ENCODE data around the gene POLR3E. TPM values are rescaled to one million over a fixed set of nuclear protein-coding genes. Genes with fewer than 3 reads are reported as not detected.

POLR3E gene
- total and polyA plus RNA-seq, 2 experiments from 2014 or later: 23.5 to 62.5 TPM

GRCh38 chr16:22302776-22303363 is 5.7 kb downstream of the POLR3E start:
- Histone ChIP-seq H3K27ac (no peak overlapping the region), H3K4me2 (no peak overlapping the region), H4K20me1 (ENCODE audit: insufficient read depth, poor library complexity, severe bottlenecking) (peaks cover 29% of the 10 kb centered on the region), H3K36me3 (replicated peaks; ENCODE audit: insufficient read depth, low read depth) (no peaks in the 10 kb centered on the region), H2AFZ (no peak overlapping the region), H3K4me3 (no peak overlapping the region), H3K9me2 (replicated peaks; ENCODE audit: insufficient read depth) (no peaks in the 10 kb centered on the region), H3K79me2 (peaks cover 55% of the 10 kb centered on the region), H3K4me1 (ENCODE audit: insufficient read depth) (no peaks in the 10 kb centered on the region), H3K27me3 (no peaks in the 10 kb centered on the region), H3K9me3 (ENCODE audit: low read depth) (no peaks in the 10 kb centered on the region)
- DNase-seq (ENCODE audit: low spot score): no peak
- TF ChIP-seq CTCF (IDR thresholded peaks at IDR 0.05; ENCODE audit: poor library complexity): no peak
- TF ChIP-seq EZH2phosphoT487 (IDR thresholded peaks at IDR 0.05; ENCODE audit: low read depth, severe bottlenecking, unreplicated experiment): no peak
- WGBS (ENCODE audit: low lambda C conversion rate, missing lambda C conversion rate): 95% methylated on average over 12 of the region's 12 CpGs

GRCh38 chr16:22304411-22304810 is 7.2 kb downstream of the POLR3E start:
- Histone ChIP-seq H3K4me3 (no peak overlapping the region), H4K20me1 (ENCODE audit: insufficient read depth, poor library complexity, severe bottlenecking) (peaks cover 23% of the 10 kb centered on the region), H3K9me3 (ENCODE audit: low read depth) (no peaks in the 10 kb centered on the region), H3K27me3 (no peaks in the 10 kb centered on the region), H2AFZ (no peak overlapping the region), H3K27ac (no peak overlapping the region), H3K4me1 (ENCODE audit: insufficient read depth) (no peaks in the 10 kb centered on the region), H3K4me2 (no peak overlapping the region), H3K9me2 (replicated peaks; ENCODE audit: insufficient read depth) (no peaks in the 10 kb centered on the region), H3K36me3 (replicated peaks; ENCODE audit: insufficient read depth, low read depth) (no peaks in the 10 kb centered on the region), H3K79me2 (peaks cover 47% of the 10 kb centered on the region)
- DNase-seq (ENCODE audit: low spot score): no peak
- WGBS (ENCODE audit: low lambda C conversion rate, missing lambda C conversion rate): 100% methylated on average over 4 of the region's 4 CpGs
- TF ChIP-seq EZH2 (IDR thresholded peaks at IDR 0.05; ENCODE audit: borderline replicate concordance) (no peak), CTCF (IDR thresholded peaks at IDR 0.05; ENCODE audit: poor library complexity) (no peak), EZH2phosphoT487 (IDR thresholded peaks at IDR 0.05; ENCODE audit: low read depth, severe bottlenecking, unreplicated experiment) (no peak)

GRCh38 chr16:22306788-22307187 is 9.6 kb downstream of the POLR3E start:
- H3K27ac ChIP-seq: no peak overlapping the region
- H4K20me1 ChIP-seq (ENCODE audit: insufficient read depth, poor library complexity, severe bottlenecking): peaks cover 7% of the 10 kb centered on the region
- H3K27me3 ChIP-seq: no peaks in the 10 kb centered on the region
- no peak for DNase-seq (ENCODE audit: low spot score)
- H2AFZ ChIP-seq: no peak overlapping the region
- H3K36me3 ChIP-seq (replicated peaks; ENCODE audit: insufficient read depth, low read depth): no peaks in the 10 kb centered on the region
- WGBS (ENCODE audit: low lambda C conversion rate, missing lambda C conversion rate): 91% methylated on average over 9 of the region's 9 CpGs
- no peak overlapping the region for H3K4me2 ChIP-seq
- TF ChIP-seq CTCF (IDR thresholded peaks at IDR 0.05; ENCODE audit: poor library complexity): no peak
- no peak for TF ChIP-seq EZH2 (IDR thresholded peaks at IDR 0.05; ENCODE audit: borderline replicate concordance)
- TF ChIP-seq EZH2phosphoT487 (IDR thresholded peaks at IDR 0.05; ENCODE audit: low read depth, severe bottlenecking, unreplicated experiment): no peak
- H3K79me2 ChIP-seq: peaks cover 23% of the 10 kb centered on the region
- no peak overlapping the region for H3K4me3 ChIP-seq
- H3K9me2 ChIP-seq (replicated peaks; ENCODE audit: insufficient read depth): no peaks in the 10 kb centered on the region
- H3K4me1 ChIP-seq (ENCODE audit: insufficient read depth): no peaks in the 10 kb centered on the region
- no peaks in the 10 kb centered on the region for H3K9me3 ChIP-seq (ENCODE audit: low read depth)
